NCI-H69 (cell line): ENCODE data around the gene PRM3.

ENCODE experiments used
- DNase-seq: peaks from one replicate; lab custom pipeline; 2025; lab: John Stamatoyannopoulos, UW

Gene PRM3

DNA sequence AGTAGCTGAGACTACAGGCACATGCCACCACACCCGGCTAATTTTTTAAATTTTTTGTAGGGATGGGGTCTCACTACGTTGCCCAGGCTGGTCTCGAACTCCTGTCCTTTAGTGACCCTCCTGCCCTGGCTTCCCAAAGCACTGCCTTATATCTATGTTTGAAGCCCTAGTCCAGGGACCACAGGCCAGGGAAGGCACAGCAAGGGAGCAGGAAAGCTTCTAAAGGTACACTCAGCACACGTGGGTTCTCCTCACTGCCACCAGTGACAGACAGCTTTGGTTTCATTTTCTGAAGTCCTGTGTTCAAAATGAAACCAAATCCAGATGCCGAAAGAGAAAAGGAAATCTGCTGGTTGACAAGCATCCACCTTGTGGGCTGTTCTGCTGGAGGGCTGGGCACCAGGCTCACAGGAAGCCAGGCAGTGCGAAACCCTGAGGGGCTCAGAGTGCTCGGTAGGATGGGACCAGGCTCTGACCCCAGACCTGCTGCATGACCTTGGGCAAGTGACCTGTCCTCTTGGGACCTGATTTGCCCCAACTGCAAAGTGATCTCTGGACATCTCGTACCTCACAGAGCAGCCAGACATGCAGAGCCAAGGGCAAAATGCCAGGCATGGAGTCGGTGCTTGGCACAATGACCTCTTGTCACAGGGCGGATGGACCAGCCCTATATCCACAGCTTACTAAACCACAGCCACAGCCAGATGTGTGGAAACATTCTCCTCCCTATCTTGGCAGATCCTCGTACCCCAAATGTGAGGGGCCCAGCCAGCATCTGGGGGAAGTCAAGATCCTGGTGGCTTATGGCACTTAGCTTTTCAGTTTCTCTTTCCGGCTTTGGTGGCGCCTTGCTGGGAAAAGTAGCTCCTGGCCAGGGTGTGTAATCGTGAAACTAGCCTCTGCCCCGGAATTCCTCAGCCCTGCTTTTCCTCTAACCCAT lies 14.6 kb downstream of the PRM3 start:
- no peak for DNase-seq

DNA sequence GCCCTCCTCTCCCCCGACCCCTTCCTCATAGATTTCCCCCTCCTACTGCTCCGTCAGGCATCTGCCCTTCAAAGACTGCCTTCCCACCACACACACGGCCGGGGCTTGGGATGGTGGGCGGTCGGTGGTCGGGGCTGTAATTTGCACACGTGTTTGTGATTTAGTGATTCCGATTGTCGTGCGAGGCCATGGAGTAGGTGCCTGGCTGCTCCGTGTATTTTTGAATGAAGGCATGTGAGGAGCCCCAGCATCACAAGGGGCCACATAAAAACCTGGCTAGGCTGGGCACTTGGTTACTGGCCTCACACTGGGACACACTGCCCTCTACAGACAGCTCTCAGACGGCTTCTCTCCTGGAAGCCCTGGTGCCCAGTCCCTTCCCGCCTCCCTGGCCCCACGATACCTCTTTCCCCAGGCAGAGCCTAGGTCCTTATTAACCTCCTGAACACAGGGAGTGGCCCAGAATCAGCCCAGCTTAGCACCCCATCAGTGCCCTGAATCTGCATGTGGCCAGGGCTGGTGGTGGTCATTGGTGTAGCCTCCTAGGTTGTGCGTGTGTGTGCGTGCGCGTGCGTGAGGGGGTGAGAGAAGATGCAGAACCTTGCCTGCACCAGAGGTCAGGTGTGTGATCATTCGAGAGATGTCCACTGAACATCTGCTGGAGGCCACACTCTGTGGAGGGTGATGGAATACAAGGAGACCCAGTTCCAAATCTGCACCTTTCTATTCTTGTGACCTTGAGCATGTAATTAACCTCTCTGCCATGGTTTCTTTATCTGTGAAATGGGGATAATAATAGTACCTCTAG lies 16.1 kb downstream of the PRM3 start:
- peak; percentile 87 for DNase-seq

DNA sequence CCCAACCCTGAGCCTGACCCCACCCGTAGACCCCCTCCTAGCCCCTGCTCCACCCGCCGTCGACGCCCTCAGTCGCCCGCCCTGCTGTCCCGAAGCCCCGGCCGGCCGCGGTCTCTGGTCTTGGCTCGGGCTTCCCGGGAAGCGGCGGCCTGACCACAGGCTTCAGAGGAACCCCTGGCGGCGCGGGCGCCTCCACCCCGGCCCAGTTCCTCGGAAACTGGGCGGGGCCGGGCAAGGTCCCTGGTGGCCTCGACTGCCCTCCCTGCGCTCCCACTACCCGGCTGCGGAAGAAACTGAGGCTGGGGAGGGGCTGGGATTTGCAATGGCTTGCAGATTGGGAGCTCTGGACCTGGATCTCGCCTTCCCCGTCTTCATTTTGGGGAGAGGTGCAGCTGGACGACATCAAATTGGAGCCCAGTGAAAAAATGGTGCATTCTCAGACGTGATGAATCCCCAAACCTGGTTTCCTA lies 16.7 kb downstream of the PRM3 start:
- peak; percentile 73 for DNase-seq

DNA sequence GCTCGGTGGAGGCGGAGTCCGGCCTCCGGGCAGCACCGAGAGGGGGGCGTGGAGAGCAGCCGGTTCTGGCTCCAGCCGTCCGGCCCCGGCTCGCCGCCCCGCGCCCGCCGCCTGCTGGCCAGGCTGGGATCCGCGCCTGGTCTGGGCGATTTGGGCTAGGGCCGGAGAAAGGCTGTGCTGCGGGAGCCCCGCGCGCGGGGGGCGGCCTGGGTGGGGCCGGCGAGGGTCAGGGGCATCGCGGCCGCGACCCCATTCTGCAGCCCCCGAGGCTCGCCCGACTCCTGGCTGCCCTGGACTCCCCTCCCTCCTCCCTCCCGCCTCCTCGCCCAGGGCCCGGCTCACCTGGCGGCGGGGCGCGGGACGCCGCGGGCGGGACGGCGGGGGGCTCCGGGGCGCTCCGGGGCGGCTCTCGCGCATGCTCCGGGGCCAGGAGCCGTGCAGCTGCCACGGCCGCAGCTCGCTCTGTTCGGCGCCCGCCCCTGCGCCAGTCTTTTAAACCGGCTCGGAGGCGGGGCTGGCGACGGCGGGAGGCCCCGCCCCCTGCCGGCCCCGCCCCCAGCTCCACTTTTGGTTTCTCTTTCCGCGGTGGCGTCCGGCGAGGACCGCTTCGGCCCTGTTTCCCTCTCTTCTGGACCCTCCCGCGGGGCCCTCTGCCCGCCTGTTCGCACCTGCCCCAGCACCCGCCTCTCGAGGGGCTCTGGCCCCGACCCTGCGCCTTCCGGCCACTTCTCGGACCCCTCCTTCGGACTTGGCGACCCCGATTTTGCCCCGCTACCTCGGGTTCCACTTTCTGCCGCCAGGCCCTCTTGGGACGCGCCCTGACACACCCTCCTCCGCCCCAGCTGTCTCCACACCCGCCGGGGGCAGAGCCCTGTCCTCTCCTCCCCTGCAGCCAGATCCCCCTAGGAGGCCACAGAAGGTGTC lies 17.4 kb downstream of the PRM3 start, which contains the start of gene SOCS1:
Gene SOCS1, minus strand, starts transcription at position 468 of the 924 bp plus-strand sequence. CDS start 726 bp downstream, outside the sequence.
- DNase-seq: peak; percentile 94

DNA sequence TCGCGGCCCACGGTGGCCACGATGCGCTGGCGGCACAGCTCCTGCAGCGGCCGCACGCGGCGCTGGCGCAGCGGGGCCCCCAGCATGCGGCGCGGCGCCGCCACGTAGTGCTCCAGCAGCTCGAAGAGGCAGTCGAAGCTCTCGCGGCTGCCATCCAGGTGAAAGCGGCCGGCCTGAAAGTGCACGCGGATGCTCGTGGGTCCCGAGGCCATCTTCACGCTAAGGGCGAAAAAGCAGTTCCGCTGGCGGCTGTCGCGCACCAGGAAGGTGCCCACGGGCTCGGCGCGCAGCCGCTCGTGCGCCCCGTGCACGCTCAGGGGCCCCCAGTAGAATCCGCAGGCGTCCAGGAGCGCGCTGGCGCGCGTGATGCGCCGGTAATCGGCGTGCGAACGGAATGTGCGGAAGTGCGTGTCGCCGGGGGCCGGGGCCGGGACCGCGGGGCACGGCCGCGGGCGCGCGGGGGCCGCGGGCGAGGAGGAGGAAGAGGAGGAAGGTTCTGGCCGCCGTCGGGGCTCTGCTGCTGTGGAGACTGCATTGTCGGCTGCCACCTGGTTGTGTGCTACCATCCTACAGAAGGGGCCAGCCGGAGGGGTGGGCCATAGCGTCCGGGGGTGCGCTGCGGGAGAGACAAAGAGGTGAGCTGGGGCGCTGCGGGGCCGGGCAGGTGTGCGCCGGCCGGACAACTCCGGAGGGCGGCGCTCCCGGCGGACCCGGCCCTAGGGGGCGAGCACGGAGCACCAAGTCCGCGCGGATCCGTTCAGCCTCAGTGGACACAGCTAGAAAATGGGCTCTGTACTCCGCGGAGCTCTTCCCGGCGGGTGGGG lies 18.3 kb downstream of the PRM3 start:
- peak; percentile 76 for DNase-seq

DNA sequence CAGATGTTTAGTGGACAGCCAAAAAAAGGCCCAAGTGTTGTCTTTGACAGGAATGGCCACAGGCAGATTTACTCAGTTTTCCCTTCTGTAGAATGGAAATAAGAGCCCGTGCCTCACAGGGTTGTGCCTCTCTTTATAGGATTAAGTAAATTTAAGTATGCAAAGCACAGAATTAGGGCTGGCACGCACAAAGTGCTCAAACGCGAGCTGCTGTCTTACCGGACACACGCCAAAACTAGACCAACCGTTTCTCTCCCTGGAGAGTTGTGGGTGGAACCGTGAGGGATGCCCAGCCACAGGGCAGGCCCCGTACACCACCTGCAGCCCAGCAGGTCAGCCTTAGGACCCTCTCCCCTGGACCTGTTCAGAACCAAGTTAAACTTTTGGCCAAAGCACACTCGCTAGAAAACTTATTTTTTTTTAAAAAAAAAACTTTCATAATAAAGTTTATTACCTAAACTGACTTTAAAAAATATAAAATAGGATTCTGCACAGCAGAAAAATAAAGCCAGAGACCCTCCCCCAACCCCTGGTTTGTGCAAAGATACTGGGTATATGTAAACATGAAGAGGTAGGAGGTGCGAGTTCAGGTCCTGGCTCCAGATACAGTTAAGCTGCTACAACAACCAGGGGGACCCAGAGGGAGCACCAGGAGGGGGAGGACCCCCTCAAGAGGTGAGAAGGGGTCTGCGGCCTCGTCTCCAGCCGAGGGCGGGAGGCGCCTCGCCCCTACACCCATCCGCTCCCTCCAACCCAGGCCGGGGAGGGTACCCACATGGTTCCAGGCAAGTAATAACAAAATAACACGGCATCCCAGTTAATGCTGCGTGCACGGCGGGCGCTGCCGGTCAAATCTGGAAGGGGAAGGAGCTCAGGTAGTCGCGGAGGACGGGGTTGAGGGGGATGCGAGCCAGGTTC lies 19.2 kb downstream of the PRM3 start:
- no peak for DNase-seq

DNA sequence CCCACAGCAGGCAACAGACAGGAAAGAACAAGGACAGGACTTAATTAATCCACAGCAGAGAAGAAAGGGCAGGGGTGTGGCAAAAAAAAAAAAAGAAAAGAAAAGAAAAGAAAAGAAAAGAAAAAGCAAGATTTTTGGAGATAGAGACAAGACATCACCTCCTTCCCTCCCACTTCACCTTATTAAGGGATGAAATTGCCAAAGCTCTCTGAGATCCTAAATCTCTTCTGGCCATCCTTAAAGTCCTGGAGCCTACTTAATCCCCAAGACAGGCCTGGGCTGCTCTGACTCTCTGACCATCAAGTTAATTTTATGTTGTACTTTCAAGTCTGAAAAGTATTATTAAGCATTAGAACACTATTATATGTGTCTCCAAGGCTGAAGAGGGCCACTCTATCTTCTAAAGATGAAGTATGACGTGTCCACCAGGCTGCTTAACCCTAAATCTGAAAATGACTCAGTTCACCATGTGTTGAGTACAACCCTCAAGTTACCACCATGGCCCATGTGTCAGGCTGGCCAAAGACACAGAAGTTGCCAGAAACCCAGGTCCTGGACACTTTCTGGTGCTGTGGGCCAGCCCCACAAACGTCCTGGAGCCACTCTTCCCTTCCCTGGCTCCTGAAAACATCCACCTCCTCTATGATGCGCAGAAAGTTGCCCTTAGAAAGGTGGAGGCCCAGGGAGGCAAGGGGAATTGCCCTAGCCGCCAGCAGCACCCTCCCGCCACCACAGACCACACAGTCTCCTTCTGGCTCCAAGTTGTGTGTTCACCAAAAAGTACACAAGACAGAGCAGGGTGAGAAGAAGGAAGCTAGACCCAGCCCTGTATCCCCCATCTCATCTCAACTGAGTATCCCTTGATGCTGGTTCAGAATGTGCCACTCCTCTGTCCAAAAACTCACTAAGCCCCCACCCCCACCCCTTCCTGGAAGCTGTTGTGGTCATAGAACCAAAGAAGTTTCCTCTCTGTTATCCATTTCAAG lies 20.1 kb downstream of the PRM3 start:
- no peak for DNase-seq

DNA sequence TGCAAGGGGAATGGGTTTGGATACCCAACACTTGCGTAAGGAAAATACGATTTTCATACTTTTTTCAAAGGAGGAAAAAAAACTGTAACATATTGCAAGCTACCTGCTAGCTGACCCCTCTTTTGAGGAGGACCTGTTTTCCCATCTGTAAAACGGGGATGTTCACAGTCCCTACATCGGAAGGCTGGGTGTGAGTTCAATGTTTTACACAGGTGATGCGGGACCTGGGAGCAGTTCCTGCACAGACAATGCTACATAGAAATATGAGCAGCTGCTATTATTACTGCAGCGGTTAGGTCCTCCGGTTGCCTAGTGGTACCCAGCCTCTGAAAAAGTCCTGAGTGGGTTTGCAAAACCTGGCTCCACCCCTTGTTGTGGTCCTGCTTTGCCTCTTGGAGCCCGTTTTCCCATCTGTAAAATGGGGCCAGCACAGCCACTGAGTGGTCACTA lies 20.9 kb downstream of the PRM3 start:
- DNase-seq: no peak

DNA sequence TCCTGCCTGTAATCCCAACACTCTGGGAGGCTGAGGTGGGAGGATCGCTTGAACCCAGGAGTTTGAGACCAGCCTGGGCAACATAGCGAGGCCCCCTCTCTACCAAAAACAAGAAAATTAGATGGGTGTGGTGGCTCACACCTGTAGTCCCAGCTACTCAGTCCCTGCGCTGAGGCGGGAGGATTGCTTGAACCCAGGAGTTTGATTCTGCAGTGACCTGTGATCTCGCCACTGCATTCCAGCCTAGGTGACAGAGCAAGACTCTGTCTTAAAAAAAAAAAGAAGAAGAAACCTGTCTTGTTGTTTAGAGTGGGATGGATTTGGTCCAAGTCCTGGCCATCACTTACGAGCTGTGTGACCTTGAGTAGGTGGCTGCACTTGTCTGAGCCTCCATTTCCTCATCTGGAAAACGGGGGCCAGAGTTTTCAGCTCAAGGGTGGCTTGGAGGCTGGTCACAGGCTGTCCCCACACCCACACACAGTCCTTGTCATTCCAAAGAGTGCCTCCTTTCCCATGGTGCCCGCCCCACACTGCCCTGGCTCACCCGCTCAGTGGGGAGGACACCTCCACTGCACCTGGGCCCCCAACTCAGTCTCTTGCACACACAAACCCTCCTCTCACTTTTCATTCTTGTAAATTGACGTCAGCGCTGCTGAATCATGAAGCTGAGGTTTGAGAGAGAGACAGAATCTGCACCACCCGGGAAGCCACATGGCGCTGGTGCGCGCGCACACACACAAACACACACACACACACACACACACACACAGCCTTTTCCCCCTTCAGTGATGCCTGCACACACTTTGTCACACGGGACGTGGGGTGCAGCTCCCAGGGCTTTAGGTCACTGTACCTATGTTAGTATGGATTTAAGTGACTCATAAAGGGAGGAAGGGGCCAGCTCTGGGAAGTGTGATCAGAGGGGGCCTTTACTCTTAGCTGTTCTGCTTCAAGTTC lies 21.6 kb downstream of the PRM3 start:
- DNase-seq: no peak

DNA sequence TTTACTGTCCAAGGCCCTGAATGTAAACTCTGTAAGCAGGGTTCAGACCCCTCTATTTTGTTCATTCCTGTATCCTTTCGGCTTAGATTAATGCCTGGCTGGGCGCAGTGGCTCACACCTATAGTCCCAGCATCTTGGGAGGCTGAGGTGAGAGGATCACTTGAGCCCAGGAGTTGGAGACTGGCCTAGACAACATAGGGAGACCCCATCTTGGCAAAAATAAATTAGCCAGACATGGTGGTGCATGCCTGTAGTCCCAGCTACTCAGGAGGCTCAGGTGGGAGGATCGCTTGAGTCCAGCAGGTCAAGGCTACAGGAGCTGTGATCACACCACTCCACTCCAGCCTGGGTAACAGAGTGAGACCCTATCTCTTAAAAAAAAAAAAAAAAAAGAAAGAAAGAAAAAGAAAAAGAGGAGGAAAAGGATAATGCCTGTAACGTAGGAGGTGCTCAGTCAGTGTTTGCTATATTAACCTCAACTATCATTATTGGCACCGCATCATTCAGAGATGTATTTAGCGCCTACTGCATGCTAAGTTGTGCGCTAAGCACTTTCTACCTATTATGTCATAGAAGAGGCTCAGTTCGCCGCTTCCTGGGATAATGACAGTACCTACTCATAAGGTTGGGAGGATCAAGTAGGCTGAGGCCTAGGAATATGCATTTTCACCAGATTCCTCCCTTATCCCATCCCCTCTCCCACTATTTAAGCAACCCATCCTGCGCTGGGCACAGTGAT lies 22.5 kb downstream of the PRM3 start:
- DNase-seq: no peak

DNA sequence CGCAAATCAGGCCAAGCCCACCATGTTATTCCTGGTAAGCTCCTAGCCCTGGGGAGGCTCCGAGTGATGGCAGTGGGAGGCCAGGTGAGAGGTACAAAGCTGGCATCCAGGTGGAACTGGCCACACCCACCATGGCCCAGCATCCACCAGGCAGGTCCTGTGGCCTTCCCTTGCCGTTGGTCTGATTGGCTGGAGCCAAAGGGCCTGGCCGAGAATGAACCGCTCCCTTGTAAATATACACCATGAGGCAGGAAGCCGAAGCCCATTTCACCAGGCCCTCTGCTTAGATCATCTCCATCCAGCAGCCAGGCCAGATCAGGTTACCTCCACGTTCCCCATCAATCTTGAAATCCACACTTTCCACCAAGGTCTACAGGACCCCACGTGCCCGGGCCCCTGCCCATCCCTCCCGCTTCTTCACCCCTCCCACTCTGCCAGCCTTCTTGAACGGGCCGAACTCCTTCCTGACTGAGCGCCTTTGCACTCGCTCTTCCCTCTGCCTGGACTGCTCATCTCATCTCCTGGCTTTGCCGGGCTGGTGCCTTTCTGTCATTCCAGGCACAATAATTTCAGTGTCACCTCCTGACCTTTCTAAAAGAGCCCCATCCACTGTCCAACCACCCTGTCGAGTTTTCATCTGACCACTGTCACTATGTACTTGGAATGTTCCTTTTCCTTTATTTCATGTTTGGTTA lies 23.2 kb downstream of the PRM3 start:
- DNase-seq: peak; percentile 37

DNA sequence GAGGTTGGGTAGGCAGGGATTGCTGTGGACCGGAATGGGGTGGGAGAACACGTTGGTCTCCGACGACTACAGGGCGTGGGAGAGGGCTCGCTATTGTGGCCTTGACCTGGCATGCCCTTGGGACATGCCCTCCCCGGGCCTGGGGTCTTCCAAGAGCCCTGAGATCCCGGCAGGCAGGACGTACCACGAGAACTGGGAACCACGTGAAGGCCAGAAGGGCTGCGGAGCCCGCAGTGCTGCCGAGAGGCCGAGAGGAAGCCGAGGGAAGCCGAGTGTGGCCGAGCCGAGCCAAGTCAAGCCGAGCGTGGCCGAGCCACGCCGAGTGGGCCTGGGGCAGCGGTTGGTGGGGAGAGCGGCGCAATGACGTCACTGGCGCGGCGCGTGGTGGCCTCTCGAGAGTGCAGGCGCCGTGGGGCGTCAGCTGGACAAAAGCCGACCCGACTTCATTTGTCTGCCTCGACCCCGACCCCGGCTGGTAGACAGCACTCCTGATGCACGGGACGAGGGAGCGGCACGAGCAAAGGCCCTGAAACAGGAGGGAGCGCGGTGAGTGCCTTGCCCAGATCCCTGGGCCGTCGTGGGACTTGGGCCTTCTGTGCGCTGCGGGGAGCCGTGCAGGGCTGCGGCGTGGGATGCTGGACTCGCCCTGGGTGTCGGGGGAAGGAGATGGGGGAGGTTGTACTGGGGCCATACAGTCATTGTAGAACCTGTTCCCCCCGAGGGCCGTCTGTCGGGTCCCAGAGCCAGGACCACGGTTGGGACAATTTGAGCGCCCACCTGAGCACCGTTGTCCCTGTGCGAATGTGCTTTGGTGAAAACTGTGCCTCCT lies 24.0 kb downstream of the PRM3 start:
- no peak for DNase-seq

DNA sequence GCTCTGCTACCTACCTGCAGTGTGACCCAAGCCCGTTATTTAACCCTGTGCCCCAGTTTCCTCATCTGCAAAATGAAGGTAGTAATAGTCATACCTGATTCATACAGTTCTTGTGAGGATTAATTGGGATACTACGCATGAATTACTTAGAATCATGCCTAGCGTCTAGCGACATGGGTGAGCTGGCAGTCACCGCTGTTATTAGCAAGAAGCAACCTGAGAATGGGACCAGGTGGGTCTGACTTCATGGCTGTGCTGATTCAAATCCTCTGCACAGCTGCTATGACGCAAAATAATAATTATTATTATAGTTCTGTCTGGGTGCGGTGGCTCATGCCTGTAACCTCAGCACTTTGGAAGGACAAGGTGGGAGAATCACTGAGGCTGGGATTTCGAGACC lies 25.3 kb downstream of the PRM3 start:
- DNase-seq: peak; percentile 82

DNA sequence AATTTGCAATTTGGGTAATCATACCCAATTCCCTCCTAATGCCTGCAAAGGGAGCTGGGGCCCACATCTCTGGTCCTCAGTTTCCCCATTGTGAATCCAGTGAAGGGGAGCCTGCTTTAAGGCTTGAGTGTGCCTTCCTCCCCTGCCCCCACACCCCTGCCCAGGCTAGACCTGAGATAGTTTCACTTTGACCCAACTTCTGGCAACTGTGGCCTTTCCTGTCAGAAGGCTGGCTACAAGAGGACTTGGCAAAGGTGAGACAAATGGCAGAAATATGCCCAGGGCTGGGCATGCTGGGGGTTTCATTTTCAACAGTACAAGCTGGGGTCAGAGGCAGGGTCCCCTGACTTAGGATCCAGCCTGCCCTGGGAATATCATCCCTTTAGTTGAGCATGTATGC lies 27.4 kb downstream of the PRM3 start:
- DNase-seq: no peak

DNA sequence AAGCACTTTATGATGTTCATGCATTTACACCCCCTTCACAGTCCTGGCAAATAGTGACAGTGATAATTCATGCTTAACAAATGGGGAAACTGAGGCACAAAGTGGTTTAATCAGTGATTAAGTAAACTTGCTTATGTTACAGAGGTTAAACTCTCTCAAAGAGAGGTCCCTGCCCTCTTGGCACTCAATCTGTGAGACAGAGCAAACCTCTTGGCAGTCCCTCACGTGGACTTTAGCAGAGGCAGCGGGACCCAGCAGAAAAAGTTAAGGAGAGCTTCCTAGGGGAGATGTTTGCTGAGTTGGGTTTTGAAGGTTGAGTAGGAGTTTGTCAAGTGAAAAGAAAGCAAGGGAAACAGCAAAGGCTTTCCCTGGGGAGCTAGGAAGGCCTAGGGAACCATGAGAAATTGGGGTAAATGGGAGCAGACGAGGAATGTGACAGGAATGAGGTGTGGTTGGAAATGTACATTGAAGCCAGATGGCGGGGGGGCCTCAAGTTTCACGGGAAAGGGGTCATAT lies 28.1 kb downstream of the PRM3 start:
- no peak for DNase-seq
